Measurements from ENCODE around the gene GPC6. TPM values are rescaled to one million over a fixed set of nuclear protein-coding genes. Genes with fewer than 3 reads are reported as not detected.
A peak's percentile ranks its signal among the peaks of the same experiment; 100 is the strongest.

Gene GPC6
- total RNA-seq, 1 donor from 2014 or later, result 42.9 TPM

- no peak for DNase-seq (ENCODE audit: low spot score)
- Histone ChIP-seq H4K20me1 (ENCODE audit: low read depth) (no peaks in the 10 kb centered on the region), H3K9ac (no peak overlapping the region), H3K27ac (no peak overlapping the region), H3K79me2 (ENCODE audit: low read depth) (no peaks in the 10 kb centered on the region), H3F3A (ENCODE audit: low read depth) (peaks cover 8% of the 10 kb centered on the region), H2AFZ (replicated peaks) (no peak overlapping the region), H3K4me1 (peaks cover 28% of the 10 kb centered on the region), H3K9me3 (ENCODE audit: low read depth) (no peaks in the 10 kb centered on the region), H3K4me2 (no peak overlapping the region), H3K4me3 (no peak overlapping the region), H3K36me3 (no peaks in the 10 kb centered on the region), H3K27me3 (no peaks in the 10 kb centered on the region)
- TF ChIP-seq CTCF (IDR thresholded peaks at IDR 0.05), result no peak
- Mint-ChIP-seq H3K4me1 (peaks cover 14% of the 10 kb centered on the region), H3K27ac (no peak overlapping the region), H3K9me3 (no peaks in the 10 kb centered on the region), H3K27me3 (ENCODE audit: insufficient read depth, low read depth) (no peaks in the 10 kb centered on the region), H3K36me3 (no peaks in the 10 kb centered on the region), H3K4me3 (no peak overlapping the region)
These were observed 525.9 kb downstream of the GPC6 start for GRCh38 chr13:93752541-93752940.

GRCh38 chr13:93753639-93754038 lies 527.0 kb downstream of the GPC6 start:
- DNase-seq (ENCODE audit: low spot score), result no peak
- TF ChIP-seq CTCF (IDR thresholded peaks at IDR 0.05) (no peak), EZH2phosphoT487 (IDR thresholded peaks at IDR 0.05) (no peak), EZH2 (IDR thresholded peaks at IDR 0.05) (no peak)
- H3K36me3 ChIP-seq, result no peaks in the 10 kb centered on the region
- H3K9ac ChIP-seq, result no peak overlapping the region
- peaks cover 9% of the 10 kb centered on the region for H3F3A ChIP-seq (ENCODE audit: low read depth)
- H3K4me2 ChIP-seq, result no peak overlapping the region
- Mint-ChIP-seq H3K9me3 (no peaks in the 10 kb centered on the region), H3K36me3 (no peaks in the 10 kb centered on the region), H3K27me3 (ENCODE audit: insufficient read depth, low read depth) (no peaks in the 10 kb centered on the region), H3K4me3 (no peak overlapping the region), H3K27ac (no peak overlapping the region), H3K4me1 (peaks cover 15% of the 10 kb centered on the region)
- no peaks in the 10 kb centered on the region for H3K79me2 ChIP-seq (ENCODE audit: low read depth)
- H3K4me1 ChIP-seq, result peaks cover 27% of the 10 kb centered on the region
- H3K27ac ChIP-seq, result no peak overlapping the region
- H2AFZ ChIP-seq (replicated peaks), result no peak overlapping the region
- H4K20me1 ChIP-seq (ENCODE audit: low read depth), result no peaks in the 10 kb centered on the region
- H3K9me3 ChIP-seq (ENCODE audit: low read depth), result no peaks in the 10 kb centered on the region
- no peak overlapping the region for H3K4me3 ChIP-seq
- no peaks in the 10 kb centered on the region for H3K27me3 ChIP-seq

- Histone ChIP-seq H4K20me1 (ENCODE audit: low read depth) (no peaks in the 10 kb centered on the region), H3K4me3 (no peak overlapping the region), H3F3A (ENCODE audit: low read depth) (peaks cover 9% of the 10 kb centered on the region), H3K4me1 (peaks cover 31% of the 10 kb centered on the region), H3K9me3 (ENCODE audit: low read depth) (no peaks in the 10 kb centered on the region), H3K79me2 (ENCODE audit: low read depth) (no peaks in the 10 kb centered on the region), H2AFZ (replicated peaks) (no peak overlapping the region), H3K27ac (no peak overlapping the region), H3K9ac (no peak overlapping the region), H3K27me3 (no peaks in the 10 kb centered on the region), H3K4me2 (peak overlapping the region; percentile 1), H3K36me3 (no peaks in the 10 kb centered on the region)
- no peak overlapping the region for H3K4me3 Mint-ChIP-seq
- TF ChIP-seq CTCF (IDR thresholded peaks at IDR 0.05), result no peak
- peak; percentile 27 for TF ChIP-seq EZH2phosphoT487 (IDR thresholded peaks at IDR 0.05)
- no peak for TF ChIP-seq EZH2 (IDR thresholded peaks at IDR 0.05)
- DNase-seq (ENCODE audit: low spot score), result no peak
- H3K27ac Mint-ChIP-seq, result no peak overlapping the region
- no peaks in the 10 kb centered on the region for H3K27me3 Mint-ChIP-seq (ENCODE audit: insufficient read depth, low read depth)
- no peaks in the 10 kb centered on the region for H3K9me3 Mint-ChIP-seq
- H3K4me1 Mint-ChIP-seq, result peaks cover 19% of the 10 kb centered on the region
- H3K36me3 Mint-ChIP-seq, result no peaks in the 10 kb centered on the region
These were observed 528.7 kb downstream of the GPC6 start for GRCh38 chr13:93755341-93755740.

Data from neural progenitor cell (in vitro differentiated cells).